Measurements from ENCODE around the gene APLF.
"Not testable (repeated sequence)": the region's sequence is repeated elsewhere in the genome, so short reads cannot be mapped to it uniquely, and the experiment has no call there.

DNA sequence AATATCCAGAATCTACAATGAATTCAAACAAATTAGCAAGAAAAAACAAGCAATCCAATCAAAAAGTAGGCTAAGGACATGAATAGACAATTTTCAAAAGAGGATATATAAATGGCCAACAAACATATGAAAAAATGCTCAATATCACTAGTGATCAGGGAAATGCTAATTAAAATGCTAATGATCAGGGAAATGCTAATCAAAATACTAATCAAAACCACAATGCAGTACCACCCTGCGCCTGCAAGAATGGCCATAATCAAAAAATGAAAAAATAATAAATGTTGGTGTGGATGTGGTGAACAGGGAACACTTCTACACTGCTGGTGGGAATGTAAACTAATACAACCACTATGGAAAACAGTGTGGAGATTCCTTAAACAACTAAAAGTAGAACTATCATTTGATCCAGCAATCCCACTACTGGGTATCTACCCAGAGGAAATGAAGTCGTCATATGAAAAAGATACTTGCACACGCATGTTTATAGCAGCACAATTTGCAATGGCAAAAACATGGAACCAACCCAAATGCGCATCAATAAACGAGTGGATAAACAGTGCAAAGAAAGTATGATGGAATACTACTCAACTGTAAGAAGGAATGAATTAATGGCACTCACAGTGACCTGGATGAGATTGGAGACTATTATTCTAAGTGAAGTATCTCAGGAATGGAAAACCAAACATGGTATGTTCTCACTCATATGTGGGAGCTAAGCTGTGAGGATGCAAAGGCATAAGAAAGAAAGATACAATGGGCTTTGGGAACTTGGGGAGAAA lies 88.2 kb downstream of the APLF start:
- TF ChIP-seq, protein P1, sequence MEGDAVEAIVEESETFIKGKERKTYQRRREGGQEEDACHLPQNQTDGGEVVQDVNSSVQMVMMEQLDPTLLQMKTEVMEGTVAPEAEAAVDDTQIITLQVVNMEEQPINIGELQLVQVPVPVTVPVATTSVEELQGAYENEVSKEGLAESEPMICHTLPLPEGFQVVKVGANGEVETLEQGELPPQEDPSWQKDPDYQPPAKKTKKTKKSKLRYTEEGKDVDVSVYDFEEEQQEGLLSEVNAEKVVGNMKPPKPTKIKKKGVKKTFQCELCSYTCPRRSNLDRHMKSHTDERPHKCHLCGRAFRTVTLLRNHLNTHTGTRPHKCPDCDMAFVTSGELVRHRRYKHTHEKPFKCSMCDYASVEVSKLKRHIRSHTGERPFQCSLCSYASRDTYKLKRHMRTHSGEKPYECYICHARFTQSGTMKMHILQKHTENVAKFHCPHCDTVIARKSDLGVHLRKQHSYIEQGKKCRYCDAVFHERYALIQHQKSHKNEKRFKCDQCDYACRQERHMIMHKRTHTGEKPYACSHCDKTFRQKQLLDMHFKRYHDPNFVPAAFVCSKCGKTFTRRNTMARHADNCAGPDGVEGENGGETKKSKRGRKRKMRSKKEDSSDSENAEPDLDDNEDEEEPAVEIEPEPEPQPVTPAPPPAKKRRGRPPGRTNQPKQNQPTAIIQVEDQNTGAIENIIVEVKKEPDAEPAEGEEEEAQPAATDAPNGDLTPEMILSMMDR (IDR thresholded peaks at IDR 0.05) = not testable (repeated sequence)
- TF ChIP-seq, protein P2, sequence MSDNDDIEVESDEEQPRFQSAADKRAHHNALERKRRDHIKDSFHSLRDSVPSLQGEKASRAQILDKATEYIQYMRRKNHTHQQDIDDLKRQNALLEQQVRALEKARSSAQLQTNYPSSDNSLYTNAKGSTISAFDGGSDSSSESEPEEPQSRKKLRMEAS (IDR thresholded peaks at IDR 0.05; ENCODE audit: low read depth) = not testable (repeated sequence)

Data from SK-N-SH (cell line).